T1000 (cell line): ENCODE results near the gene ATP8A1.
"Not testable (repeated sequence)": the region's sequence is repeated elsewhere in the genome, so short reads cannot be mapped to it uniquely, and the experiment has no call there.

ENCODE experiments used
- DNase-seq: peaks from one replicate; lab custom pipeline; 2025; ENCODE audit warnings: mixed read lengths; lab: John Stamatoyannopoulos, UW

ATP8A1 gene

DNA sequence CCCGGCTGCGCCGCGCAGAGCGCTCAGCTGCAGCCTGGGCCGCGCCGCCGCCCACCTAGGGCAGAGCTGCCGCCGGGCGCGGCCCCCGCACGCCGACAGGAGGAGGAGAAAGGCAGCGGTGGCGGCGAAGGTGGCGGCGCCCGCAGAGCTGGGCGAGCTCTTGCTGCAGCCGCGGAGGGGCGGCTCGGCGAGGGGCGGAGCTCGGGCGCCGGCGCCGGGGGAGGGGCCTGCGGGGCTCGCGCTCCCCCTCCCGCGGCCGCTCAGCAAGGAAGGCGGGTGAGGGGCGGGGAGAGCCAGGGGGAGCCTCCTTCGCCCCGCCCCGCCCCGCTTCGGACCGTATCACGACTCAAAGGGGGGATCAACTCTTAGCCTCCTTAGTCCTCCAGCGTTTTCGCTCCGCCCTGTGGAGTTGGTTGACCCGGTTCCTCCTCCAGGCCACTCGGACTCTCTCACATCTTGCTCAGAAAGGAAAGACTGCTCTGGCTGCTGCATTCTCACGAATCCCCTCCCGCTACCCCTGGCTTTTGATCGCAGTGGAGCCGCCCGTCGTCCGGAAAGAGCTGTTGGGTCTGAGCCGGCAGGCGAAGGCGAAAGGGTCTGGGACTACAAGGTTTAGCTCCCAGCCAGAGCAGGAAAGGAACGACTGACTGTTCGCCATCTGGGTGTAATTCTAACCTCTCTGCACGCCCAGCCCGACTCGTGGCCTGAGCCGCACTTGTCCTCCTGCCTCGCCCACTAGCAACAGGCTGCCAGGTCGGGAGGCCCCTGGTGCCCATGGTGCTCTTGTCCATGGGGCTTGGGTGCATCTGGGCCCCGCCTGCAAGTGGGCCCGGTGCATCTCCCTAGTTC, at the start of gene ATP8A1:
ATP8A1 (minus strand) TSS at position 162 of the 849 bp plus-strand sequence. CDS start 232 bp downstream, outside the sequence.
- peak; percentile 92 for DNase-seq

DNA sequence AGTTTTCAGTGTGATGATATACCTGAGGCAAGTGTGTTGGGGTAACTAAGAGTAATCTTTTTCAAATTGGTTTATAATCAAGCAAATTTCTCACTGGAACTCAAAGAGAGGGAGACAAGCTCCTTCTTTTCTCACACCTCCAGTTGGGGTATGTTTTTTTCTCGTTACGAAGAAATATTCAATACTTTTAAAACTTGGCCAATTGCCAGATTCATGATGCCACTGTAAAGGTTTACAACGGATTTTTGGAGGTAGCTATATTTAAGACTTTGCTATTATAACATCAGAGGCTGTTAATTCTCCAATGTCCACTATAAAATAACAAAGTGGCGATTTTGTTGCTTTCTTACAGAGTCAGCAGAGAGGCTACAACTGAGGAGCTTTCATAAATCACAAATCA, 49.2 kb upstream of the ATP8A1 start:
- no peak for DNase-seq

DNA sequence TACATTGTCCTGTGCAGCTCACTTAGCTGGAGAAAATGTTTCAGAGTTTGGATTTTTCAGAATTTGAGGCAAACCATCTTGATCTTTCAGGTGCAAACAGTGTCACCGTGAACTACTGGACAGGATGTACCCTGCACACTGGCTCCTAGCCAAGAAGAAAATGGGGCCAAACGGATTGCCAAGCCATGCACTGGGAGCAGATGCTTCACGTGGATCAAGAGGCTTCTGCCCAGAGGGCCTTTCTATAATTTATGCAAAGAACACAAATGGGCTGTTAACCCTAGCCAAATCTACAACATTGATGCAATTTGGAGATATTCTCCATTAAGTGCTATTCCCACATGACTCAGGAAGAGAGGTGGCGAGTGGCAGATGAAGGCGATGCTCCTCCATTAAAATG, 46.9 kb upstream of the ATP8A1 start:
- DNase-seq, result no peak

DNA sequence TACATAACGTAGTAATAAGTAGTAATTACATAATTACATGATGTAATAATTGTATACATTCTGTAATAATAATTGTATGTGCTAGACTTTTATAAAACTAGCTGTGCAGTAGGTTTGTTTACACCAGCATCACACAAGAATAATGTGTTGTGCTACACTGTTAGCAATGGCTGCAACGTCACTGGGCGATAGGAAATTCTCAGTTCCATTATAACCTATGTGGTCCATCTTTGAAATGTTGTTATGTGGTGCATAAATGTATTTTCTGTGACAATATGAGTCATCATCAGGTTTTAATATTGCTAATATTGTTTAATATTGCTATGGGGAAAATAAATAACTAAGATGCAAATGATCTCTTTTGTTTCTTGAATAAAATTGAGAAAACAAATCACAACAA, 46.0 kb upstream of the ATP8A1 start:
- no peak for DNase-seq

DNA sequence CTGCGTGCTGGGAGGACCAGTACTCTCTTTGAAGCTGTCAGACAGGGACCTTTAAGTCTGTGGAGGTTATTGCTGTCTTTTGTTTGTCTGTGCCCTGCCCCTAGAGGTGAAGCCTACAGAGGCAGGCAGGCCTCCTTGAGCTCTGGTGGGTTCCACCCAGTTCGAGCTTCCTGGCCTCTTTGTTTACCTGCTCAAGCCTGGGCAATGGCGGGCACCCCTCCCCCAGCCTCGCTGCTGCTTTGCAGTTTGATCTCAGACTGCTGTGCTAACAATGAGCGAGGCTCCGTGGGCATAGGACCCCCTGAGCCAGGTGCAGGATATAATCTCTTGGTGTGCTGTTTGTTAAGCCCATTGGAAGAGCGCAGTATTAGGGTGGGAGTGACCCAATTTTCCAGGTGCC, 44.9 kb upstream of the ATP8A1 start:
- DNase-seq, result not testable (repeated sequence)

DNA sequence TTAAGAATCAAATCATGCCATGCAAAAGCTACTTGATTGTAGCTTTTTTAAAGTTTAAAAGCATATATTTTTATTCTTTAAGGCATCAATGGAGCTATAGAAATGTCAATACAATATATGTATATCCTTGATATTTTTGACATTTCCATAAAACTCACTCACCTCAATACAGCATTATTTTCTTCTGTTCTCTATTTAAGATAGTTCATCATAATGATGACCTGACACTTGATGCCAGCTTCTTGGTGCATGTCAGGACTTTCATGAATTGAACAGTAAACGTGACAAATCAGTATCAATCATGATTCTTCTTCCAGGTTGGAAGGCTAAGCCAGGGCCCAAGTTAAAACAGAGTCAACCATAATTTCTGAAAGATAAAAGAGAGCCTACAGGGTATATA, 33.6 kb upstream of the ATP8A1 start:
- no peak for DNase-seq

DNA sequence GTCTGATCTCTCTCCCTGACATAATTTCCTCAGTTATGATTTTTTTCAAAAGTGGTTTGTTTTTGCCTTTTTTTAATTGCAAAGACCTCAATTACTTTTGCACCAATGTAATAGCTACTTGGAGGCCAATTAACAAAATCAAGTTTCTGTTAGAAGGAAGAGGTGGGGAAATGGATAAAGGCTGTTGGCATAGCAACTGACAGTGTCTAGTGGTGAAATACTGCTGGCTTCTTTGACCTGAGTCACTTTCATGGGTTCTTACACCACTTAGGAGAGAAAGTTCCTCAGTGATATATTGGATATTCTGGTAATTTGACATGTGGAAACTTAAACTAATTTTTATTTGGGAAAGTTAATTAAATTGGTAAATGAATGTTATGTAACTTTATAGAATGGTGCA, 26.5 kb upstream of the ATP8A1 start:
- DNase-seq, result no peak

DNA sequence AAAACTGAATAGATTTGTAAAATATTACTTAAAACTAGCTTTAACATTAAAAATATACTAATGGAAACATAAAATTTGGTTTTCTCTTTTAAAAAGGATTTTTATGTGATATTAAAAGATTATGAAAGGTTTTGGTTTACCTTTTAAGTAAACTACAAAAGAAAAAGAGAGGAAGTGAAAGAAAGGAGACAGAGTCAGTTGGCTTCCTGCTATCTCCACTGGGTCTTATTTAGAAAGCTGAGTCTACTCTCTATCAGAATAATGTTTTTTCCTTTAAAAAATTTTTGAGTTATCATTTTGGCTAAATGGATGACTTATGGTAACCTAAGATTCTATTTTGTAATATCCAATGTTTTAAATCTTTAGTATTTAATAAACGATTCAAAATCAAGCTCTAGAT, 21.6 kb upstream of the ATP8A1 start:
- no peak for DNase-seq

DNA sequence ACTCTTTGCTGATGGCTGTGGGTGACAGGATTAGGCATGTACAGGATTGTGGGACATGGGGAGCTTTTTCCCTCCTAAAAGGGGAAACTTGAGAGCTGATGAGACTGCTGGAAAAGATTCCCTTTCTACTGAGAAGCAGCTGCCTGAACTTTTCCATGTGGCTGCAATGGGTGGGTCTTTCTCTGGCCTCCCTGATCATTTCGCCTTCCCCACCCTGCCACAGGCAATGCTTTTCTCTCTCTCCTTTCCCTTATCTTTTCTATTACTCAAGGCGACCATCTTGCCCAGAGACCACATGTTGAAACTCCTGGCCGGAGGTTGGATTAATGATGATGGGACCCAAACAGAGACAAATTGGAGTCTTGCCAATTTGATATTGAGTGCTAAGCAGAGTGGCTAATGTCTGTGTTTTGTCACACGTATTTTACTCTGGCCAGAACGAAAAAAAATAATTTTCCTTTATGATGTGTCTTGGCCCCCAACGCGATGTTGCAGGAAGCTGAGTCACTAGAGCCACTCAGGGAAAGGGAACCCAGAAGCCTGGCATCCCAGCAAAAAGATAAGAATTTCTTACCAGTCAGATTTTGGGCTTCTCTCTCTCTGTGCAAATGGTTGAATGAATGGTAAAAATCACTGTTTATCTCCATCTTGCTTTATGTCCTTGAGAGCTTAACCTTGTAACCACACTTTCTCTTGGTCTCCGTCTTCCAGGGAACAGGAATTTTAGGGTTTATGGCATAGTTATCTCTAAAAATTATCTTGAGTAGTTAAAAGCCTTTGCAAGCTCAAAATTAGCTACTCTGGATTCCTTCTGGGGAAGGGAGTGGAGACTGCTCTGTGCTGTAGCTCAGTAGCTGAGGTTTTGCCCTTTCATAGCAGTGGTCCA, 19.4 kb upstream of the ATP8A1 start:
- DNase-seq, result no peak

DNA sequence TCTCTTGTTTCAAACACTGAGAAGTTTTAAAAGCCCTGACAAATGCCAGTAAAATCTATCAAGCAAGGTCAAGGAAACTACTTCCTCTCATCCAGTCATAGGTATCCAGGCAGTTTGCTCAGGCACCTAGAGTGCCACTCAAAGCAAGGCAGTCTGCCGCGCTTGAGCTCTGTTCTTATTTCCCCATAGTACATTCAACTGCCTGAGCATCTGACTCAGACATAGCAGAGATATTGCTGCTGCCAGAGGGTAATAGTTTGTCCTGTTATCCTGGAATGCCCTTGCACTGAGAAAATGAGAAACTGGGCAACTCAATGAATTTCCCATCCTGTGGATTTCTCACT, 16.1 kb upstream of the ATP8A1 start:
- peak; percentile 17 for DNase-seq

DNA sequence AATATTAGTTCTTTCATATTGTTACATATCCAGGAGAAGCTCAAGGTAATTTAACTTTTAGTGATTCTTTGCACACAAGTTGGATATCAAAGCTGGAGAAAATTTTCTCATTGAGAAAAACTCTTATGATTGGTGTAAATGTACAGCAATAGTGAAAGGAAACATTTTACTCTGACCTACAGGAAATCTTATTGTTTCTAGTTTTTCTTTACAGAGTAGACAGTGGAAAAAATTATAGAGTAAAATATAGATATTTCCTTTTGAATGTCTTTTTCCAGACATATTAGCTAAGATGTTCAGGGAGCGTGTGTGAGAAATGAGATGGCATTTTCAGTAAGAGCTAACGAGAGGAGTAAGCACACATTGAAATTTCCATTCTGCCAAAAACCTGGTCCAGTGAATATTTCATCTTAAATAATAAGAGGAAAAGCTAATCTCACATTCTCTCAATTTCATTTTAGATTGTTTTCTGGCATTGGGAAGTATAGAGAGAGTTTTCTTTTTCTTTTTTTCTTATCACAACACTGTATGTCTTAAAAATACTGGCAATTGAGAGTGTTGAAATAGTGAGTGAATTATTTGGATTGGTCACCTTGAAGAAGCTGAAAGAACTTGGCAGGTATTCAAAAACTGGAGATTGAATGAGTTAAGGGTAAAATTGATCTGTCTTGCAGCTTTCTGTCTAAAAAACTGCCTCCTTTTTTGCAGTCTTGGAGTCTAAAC, 15.6 kb upstream of the ATP8A1 start:
- no peak for DNase-seq

DNA sequence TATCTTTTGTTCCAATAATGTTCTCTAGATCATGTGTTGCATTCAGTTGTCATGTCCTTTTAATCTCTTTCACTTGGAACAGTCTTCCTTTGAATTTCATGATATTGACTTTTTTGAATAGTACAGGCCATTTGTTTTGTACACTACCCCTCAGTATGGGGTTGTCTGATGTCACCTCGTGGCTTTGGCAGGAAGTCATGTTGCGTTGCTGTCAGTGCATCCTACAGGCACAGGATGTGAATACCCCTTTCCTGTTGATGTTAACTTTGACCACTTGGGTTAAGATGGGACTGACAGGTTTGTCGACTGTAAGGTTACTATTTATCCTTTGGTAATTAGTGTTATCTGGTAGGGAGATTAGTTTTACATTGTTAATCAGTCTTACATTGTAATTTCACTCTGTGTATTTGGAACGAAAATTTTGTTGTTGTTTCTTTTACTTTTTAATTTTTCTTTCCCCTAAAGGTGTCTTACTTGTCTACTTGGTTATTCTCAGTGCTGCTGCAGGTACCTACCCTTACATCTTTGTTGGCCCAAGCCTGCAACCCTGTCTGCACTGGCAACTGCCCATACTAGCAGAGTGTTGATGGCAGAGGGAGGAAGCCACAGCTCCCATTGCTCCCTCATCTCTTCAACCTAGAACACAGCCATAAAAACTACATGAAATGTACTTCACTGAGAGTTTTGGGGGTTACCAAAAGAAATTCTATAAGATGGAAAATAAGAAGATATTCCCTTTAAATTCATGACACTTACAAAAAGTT, 14.7 kb upstream of the ATP8A1 start:
- DNase-seq, result no peak

DNA sequence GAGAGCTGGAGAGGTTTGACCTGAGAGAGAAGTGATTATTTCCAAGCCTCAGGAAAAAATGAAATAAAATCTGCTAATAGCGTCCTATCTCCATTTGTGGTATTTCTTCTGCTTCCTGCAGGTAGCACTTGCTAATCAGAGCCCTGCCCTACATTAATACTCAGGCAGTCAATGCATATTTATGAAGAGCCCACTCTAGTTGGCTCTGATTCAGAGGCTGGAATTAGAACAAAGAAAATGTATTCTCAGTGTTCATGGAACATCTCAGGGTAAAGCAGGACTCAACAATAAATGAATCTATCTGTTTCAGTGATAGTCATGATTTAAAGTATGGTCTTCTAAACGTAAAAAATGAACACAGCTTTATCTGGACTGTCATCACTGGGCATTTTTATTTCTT, 1.4 kb upstream of the ATP8A1 start:
- no peak for DNase-seq

DNA sequence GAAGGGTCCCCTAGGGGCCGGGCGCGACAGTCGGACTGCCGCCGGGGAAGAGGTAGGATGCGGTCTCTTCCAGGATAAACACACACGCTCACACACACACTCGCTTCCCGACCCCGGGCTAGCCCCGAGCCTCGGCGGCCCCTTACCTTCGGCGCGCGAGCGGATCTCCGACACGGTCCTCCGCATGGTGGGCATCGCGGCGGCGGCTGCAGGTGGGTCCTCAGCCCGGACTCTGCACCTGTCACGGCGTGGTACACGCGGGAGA, 294 bp downstream of the ATP8A1 start:
- no peak for DNase-seq

DNA sequence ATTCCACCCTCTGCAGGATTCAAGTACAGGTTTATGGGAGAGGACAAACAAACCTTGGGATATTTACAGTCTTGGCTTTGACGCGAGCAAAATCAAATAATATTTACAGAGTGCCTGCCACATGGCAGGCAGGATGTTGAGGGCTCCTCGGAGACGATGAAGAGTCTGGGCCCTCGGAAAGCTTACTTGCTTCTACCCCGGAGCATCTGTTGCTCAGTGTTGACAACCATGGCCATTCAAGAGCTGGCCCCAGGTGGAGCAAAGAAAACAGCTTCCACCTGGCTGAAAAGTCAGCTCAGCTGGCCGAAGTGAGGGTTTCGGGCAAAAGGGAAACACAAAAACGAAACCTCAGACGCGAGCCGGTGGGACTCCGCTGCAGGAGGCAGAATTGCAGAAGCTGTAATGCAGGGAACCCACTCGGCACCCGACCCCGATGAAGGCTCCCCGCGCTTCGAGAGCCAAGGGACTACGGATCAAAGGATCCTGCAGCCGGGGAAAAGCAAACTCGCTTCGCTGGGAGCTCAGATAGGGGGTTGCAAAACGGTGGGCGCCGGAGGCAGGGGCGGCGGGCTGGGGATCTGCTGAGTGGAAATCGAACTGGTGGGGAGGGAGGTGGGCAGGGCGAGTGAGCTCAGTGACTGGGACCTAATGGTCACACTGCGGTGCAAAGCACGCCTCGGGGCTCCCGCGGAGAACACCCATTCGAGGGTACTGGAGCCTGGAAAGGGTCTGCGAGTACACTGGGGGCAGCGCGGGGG, 805 bp downstream of the ATP8A1 start:
- no peak for DNase-seq

DNA sequence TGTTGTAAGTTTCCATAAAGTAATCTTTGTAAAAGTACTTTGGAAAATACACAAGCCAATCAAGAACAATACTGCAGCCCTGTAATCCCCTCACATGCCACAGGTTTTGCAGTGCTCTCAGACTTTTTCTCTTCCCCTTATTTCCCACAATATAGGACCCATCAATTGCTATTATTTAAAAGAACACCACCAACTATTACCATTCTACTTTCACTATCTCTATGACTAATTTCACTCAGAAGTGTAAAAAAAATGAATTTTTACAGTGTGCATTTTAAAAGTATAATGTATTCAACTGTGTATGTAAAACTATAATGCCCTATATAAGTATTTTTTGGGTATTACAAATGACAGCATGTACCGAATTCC, 1.7 kb downstream of the ATP8A1 start:
- DNase-seq, result no peak

DNA sequence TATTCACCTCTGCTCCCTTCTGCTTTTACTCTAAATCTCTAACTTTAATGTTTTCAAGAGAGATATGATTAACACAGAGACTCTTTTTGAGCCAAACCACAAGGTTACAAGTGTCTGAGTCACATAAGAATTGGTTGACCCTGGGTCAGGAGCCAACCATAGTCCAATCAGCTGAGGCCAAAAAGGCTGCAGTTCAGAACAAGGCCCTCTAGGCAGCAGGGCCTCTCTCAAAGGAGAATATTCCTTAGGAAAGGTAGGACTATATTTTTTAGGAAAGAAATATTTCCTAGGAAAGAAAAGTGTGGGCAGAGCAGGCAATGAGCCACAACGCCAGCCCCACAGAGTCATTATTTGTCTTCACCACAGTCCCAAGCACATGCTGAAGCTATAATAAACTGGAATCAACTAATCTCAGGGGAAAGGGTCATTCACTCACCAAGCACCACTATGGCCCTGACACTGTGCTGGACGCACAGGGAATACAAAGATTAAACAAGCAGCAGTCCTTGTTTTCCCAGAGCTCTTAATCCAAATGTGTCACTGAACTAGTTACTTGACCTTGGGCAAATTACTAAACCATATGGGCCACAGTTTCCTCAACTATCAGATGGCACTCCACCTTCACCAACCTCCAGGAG, 2.2 kb downstream of the ATP8A1 start:
- peak; percentile 60 for DNase-seq

DNA sequence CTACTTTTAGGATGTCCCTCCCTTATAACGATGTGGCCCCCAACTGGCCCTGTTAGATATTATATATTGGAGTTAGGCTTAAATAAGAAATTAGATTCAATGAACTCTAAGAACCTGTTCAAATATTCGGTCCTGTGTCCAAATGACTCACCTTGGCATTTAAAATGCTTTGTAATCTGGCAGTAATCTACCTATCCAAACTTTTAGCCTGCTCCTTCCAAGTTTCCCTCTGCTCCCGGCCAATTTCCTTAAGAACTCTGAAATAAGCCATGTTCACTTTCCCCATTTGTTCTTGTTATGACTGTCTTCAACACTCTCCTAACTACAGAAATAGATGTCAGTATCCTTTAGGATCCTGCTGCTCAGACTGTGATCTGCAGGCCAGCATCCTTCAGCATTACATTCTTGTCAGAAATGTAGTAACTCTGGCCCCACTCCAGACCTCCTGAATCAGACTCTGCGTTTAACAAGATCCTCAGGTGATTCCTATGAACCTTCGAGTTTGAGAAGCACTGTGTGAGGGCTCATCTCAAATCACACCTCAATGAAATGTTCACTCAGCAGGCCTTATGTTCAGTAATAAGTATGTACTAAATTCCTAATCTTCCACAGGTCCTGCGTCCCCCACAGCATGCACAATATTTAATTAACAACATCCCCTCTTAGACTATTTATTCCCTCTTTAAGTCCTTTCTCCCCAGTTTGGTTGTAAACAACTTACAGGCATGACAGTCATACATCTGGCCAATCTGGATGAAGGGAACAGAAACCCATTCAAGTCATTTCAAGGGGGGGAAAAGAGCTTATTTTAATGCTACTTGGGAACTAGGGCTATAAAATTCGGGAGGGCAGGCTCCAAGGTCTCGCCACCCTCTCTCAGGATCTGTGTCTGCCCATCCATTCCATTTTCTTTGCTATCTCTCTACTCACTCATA, 3.0 kb downstream of the ATP8A1 start:
- no peak for DNase-seq

DNA sequence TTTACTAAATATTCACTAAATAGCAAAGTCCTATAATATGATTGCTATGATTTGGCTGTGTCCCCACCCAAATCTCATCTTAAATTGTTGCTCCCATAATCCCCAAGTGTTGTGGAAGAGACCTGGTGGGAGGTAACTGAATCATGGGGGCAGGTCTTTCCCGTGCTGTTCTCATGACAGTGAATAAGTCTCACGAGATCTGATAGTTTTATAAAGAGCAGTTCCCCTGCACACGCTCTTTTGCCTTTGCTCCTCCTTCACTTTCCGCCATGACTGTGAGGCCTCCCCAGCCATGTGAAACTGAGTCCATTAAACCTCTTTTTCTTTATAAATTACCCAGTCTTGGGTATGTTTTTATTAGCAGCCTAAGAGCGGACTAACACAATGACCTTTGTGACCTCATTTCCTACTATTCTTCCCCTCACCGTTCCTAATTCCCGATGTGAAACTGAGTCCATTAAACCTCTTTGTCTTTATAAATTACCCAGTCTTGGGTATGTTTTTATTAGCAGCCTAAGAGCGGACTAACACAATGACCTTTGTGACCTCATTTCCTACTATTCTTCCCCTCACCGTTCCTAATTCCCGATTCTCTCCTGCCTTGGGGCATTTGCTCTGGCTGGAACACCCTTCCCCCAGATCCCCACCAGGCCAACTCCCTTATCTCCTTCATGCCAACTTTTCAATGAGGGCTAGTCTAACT, 4.2 kb downstream of the ATP8A1 start:
- not testable (repeated sequence) for DNase-seq
